ENCODE data around the gene SYNC. TPM values are rescaled to one million over a fixed set of nuclear protein-coding genes. Genes with fewer than 3 reads are reported as not detected.
"Not testable (repeated sequence)": the region's sequence is repeated elsewhere in the genome, so short reads cannot be mapped to it uniquely, and the experiment has no call there.

The SYNC gene
- total and polyA plus RNA-seq, 12 donors = 3.2 to 35.4 (median 6.8) TPM

- intact Hi-C loops (cut with DNase I) = no loop called here
- no peaks in the 10 kb centered on the region for H3K27me3 ChIP-seq
- H3K36me3 ChIP-seq (replicated peaks in 1 of 2) = no peaks in the 10 kb centered on the region
- WGBS, 4 donors = 85 to 91% (median 87%) methylated on average over 16 of the region's 16 CpGs
- no peak overlapping the region for H3K27ac ChIP-seq
- H3K4me3 ChIP-seq = no peak overlapping the region
- no peak for DNase-seq
- TF ChIP-seq CTCF (IDR thresholded peaks at IDR 0.05) (no peak), POLR2A (IDR thresholded peaks at IDR 0.05) (no peak)
- no peaks in the 10 kb centered on the region for H3K4me1 ChIP-seq (replicated peaks in 1 of 2)
- no peaks in the 10 kb centered on the region for H3K9me3 ChIP-seq (replicated peaks in 1 of 3)
These were observed 65.5 kb downstream of the SYNC start for GRCh38 chr1:32636914-32637645.

DNA sequence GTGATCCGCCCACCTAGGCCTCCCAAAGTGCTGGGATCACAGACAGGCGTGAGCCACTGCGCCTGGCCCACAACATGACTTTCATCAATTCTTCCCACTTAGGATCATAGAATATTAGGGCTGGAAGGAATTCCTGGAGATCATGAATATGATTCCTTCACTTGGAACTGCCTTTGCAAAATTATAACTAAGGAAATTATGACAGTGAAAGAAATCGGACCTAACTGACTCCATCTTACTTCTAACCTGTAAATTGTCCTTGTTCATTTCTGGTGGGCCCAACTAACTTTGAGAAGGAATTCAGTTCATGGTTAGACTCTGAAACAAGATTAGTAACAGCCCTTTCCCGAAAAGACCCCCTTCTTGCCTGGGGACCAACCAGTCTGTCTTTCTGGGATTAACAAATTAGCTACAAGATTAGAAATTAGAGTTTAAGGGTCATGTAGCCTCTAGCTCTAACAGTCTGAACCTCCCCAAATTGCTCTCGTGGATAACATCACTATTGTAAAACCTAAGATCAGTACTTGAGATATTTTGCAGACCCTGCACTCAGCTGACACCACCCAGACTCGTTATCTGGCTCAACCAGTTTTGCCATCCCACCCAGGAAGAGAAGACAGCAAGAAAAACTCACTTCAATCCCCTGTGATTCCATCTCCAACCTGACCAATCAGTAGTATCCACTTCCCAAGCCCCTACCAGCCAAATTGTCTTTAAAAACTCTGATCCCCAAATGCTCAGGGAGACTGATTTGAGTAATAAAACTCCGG lies 66.9 kb downstream of the SYNC start:
- Histone ChIP-seq H3K27ac (no peak overlapping the region), H3K36me3 (replicated peaks in 1 of 2) (no peaks in the 10 kb centered on the region), H3K4me1 (replicated peaks in 1 of 2) (no peaks in the 10 kb centered on the region), H3K4me3 (no peak overlapping the region), H3K27me3 (no peaks in the 10 kb centered on the region), H3K9me3 (replicated peaks in 1 of 3) (no peaks in the 10 kb centered on the region)
- DNase-seq = no peak
- WGBS, 4 donors = 94 to 99% (median 96%) methylated on average over 6 to 8 of the region's 8 CpGs
- intact Hi-C loops (cut with DNase I) = no loop called here
- TF ChIP-seq POLR2A (IDR thresholded peaks at IDR 0.05) (no peak), CTCF (IDR thresholded peaks at IDR 0.05) (no peak)

DNA sequence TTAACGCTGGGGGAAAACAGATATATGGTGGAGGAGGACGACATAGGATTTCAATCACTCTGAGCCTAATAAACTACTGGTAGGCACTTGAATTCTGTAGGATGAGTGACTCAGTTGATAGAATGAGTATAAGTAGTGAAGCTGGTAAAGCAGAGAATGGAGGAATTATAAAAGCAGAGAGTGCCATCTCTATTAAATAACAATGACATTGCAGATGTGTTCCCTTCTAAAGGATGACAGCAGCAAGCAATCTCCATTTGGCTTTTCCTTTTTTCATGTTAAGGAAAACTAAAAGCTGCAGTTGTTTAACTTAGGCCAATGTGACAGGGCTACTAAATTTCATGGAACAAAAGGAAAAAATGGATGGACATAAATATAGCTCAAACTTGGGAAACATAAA lies 69.7 kb downstream of the SYNC start:
- no peak for TF ChIP-seq CTCF (IDR thresholded peaks at IDR 0.05)

GRCh38 chr1:32630173-32630572 lies 72.4 kb downstream of the SYNC start:
- H3K27me3 ChIP-seq; H3K4me3 ChIP-seq; H3K9me3 ChIP-seq (replicated peaks in 1 of 3); H3K4me1 ChIP-seq (replicated peaks in 1 of 2); H3K27ac ChIP-seq; intact Hi-C loops (cut with DNase I): not testable (repeated sequence)
- peaks cover 0 to 16% of the 10 kb centered on the region in 2 donors for H3K36me3 ChIP-seq (replicated peaks in 1 of 2)
- DNase-seq = peak in 1 of 7 donors; percentile 4
- WGBS, 4 donors = 93 to 100% (median 97%) methylated on average over 4 of the region's 4 CpGs

More for the DNA sequence above, 69.7 kb downstream of the SYNC start:
- Histone ChIP-seq H3K9me3 (replicated peaks in 1 of 3) (no peaks in the 10 kb centered on the region), H3K27ac (no peak overlapping the region), H3K27me3 (no peaks in the 10 kb centered on the region), H3K4me3 (no peak overlapping the region), H3K36me3 (replicated peaks in 1 of 2) (peaks cover 0 to 9% of the 10 kb centered on the region in 2 donors), H3K4me1 (replicated peaks in 1 of 2) (no peaks in the 10 kb centered on the region)
- WGBS, 4 donors = 71 to 89% (median 74%) methylated on average over 2 of the region's 2 CpGs
- DNase-seq = no peak
- intact Hi-C loops (cut with DNase I) = no loop called here

Small RNA genes lying within 50 kb of the gene (small RNA-seq; reads per million reads assigned to genes)
- 0 reads per million in 2 donors for gene RF00019

Other genes with a start within 250 kb of the SYNC start
- under 1 TPM in 7 of 9 donors, not detected in 2; under 0.01 to 0.89 (median 0.15) TPM for gene ZBTB8B, start 237.7 kb downstream of the SYNC start, total RNA-seq
- under 1 TPM; 0.03 to 0.09 (median 0.08) TPM for gene ZBTB8B, start 237.7 kb downstream of the SYNC start, polyA plus RNA-seq
- 1 to 10 TPM; 3.1 to 6.5 (median 4.8) TPM for gene ZBTB8A, start 163.3 kb downstream of the SYNC start, total RNA-seq
- 1 to 10 TPM; 1.3 to 8.3 (median 1.9) TPM for gene ZBTB8A, start 163.3 kb downstream of the SYNC start, polyA plus RNA-seq
- gene ZBTB8OS, start 52.2 kb downstream of the SYNC start, total RNA-seq = 10 to 100 TPM in 8 of 9 donors, 1 to 10 TPM in 1; 9.7 to 53.6 (median 34.2) TPM
- 10 to 100 TPM; 64.9 to 83.0 (median 77.2) TPM for gene ZBTB8OS, start 52.2 kb downstream of the SYNC start, polyA plus RNA-seq
- gene RBBP4, start 51.6 kb downstream of the SYNC start, total RNA-seq = 100 to 1,000 TPM in 8 of 9 donors, 10 to 100 TPM in 1; 99.1 to 212 (median 150) TPM
- 100 to 1,000 TPM in 1 of 3 donors, 10 to 100 TPM in 2; 24.8 to 177 (median 35.0) TPM for gene RBBP4, start 51.6 kb downstream of the SYNC start, polyA plus RNA-seq
- 100 to 1,000 TPM in 5 of 9 donors, 10 to 100 TPM in 4; 73.9 to 190 (median 103) TPM for gene YARS1, start 114.6 kb upstream of the SYNC start, total RNA-seq
- 100 to 1,000 TPM in 1 of 3 donors, 10 to 100 TPM in 2; 55.5 to 183 (median 56.1) TPM for gene YARS1, start 114.6 kb upstream of the SYNC start, polyA plus RNA-seq
- 10 to 100 TPM; 14.0 to 50.1 (median 38.1) TPM for gene S100PBP, start 114.9 kb upstream of the SYNC start, total RNA-seq
- 10 to 100 TPM; 14.0 to 45.9 (median 22.4) TPM for gene S100PBP, start 114.9 kb upstream of the SYNC start, polyA plus RNA-seq
- 10 to 100 TPM; 12.6 to 72.0 (median 43.2) TPM for gene FNDC5, start 168.1 kb upstream of the SYNC start, total RNA-seq
- 10 to 100 TPM; 15.8 to 67.3 (median 34.8) TPM for gene FNDC5, start 168.1 kb upstream of the SYNC start, polyA plus RNA-seq
- gene HPCA, start 183.7 kb upstream of the SYNC start, total RNA-seq = under 1 TPM in 3 of 9 donors, not detected in 6; 0.17 to 0.70 (median 0.28) TPM
- gene HPCA, start 183.7 kb upstream of the SYNC start, polyA plus RNA-seq = 1 to 10 TPM in 1 of 3 donors, under 1 TPM in 2; 0.54 to 3.1 (median 0.70) TPM
- 100 to 1,000 TPM in 1 of 9 donors, 10 to 100 TPM in 7, 1 to 10 TPM in 1; 1.3 to 123 (median 21.4) TPM for gene TMEM54, start 198.6 kb upstream of the SYNC start, total RNA-seq
- gene TMEM54, start 198.6 kb upstream of the SYNC start, polyA plus RNA-seq = 10 to 100 TPM in 2 of 3 donors, 1 to 10 TPM in 1; 4.1 to 23.2 (median 19.2) TPM

All from adrenal gland (tissue), 12 donors.